NOMO-1 (cell line): ENCODE results near the gene GHRHR.

ENCODE experiments used
- DNase-seq, 2 experiments: peaks; one replicate each; lab custom pipeline; 2025; ENCODE audit not compliant: unreplicated experiment in 2 of 2; lab: John Stamatoyannopoulos, UW

GHRHR gene

DNA sequence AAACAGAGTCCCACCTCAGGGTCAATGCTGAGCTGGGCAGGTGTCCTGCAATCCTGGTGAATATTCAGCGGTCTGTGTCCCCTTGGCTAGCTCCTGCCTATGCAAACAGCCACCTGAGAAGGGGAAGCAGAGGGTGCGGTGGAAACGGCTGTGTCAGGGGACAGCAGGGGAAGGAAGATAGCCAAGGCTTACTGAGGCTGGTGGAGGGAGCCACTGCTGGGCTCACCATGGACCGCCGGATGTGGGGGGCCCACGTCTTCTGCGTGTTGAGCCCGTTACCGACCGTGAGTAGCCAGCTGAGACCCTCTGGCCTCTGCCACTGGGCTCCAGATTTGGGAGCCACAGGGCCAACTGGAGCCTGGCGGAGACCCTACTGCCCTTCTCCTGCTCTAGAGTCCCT, at the start of gene GHRHR:
Gene GHRHR, plus strand, starts transcription at position 112 of the 400 bp plus-strand sequence. Its CDS starts 116 bp downstream, at position 228.
- no peak for DNase-seq

DNA sequence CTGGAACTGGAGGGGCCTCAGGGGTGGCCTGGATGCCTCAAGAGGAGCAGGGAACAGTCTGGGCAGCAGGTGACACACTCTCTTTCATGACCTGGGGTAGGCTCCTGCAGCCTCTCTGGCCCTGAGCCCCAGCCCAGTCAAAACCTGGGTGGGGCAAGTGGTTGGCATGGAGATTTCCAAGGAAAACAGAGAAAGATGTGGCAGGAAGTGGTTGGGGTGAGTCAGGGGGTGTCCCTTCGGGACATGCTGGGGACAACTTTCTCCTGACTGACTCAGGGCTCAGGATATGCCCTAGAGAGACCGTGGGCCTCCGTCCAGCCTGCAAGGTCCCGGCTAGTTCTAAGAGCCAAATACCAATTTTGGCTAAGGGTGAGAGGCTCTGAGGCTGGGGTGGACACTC, 49.2 kb upstream of the GHRHR start:
- no peak for DNase-seq

DNA sequence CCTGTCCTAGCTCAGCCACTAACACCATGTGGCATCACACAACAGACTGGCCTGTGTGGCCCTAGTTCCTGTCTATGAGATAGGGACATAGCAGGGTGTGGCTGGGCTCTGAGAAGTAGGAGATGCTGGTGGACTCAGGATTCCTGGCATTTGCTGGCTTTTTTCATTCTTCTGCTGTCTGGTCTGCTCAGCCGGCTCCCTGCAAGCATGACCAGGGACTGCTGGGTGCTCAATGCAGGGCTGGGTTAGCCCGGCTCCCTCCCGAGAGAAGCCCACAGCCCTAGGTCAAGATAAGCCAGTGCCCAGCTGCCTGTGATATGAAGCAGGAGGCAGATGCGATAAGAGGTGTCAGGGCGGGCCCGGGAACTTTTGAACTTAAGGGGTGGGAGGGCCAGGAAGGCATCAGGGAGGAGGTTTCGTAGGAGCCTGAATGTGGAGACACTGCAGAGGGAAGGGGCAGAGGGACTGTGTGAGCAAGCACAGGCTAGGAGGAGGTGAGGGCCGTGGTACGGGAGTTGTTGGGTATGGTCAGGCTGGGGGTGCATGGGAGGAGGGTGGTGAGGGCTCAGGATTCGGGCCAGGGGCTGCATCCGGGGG, 48.6 kb upstream of the GHRHR start:
- no peak for DNase-seq

DNA sequence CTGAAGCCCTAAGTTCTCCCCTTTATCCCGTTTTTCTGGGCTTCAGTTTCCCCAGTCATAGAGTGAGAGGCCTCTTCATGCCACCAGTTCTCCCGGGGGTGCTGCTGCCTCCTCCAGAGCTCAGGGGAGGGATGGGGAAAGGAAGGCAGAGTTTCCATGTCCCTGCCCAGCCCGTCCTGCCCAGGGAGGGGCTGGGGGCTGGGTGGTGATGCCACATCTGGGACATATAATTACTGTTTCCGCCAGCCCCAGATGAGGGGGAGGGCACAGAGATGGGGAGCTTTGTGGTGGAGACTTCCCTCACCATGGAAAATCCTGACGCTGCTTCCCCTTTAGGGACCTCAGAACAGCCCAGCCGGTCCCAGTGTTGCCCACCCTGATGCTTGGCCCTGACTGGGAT, 48.0 kb upstream of the GHRHR start:
- DNase-seq: no peak

DNA sequence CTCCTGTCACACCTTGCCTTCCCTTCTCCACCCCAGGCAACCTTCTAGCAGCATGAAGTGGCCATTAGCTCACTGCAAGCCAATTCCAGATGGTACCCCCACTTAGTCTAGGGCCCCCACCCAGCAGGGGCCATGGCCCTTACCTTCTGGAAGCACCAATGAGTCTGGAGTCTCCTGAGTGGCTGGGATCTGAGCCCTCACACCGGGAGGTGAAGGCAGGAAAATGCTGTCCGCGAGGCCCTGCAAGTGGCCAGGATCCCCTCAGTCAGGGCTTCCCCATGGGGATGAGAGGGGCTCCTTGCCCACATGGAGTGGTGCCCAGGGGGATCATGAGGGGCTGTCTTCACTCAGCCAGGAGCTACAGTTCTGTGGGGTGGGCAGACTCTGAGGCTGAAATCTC, 47.5 kb upstream of the GHRHR start:
- no peak for DNase-seq

DNA sequence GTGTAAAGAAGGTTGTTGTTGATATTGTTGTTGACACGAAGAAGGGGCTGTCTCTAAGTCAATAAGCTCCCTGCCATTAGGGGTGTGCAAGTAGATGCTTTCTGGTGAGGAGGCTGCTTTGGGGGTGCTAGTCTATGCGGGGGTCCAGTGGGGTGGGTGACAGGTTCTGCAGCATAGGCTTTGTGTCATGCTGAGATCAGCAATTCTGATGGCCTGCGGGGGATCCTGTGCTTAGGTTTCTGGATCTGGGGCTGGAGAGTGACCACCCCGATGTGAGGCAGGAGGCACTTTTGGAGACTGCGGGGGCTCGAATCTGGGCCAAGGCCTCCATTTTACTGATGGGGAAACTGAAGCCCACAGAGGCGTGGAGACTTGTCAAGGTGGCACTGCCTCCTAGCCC, 47.0 kb upstream of the GHRHR start:
- DNase-seq: no peak

DNA sequence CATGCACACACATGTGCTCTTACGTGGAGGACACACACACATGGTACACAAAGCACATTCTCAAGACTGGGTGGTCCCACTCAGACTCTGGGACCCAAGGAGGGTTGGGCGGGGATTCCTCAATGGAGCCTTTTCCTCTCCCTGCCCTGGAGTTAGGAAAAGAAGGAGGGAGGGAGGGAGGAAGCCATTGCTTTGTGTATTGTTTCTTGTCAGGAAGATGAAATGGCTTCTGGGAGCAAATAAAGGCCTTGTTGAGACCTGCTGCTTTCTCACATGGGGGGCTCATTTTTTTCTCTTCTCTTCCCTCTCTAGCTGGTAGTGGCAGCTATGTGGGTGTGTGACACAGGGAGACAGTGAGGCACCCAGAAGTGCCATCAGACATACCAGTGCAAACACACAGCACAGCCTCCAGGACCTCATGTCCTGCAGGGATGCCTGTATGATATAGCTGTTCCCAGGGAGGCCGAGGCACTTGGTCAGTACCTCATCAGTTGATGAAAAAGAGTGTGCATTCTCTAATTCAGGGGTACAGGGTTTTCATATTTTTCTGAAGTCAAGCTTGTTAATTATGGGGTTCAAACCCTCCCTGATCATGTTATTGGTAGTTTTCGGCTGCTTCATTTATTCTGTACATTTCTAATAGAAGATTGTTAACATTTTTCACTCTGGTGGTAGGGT, 46.4 kb upstream of the GHRHR start:
- DNase-seq: no peak

DNA sequence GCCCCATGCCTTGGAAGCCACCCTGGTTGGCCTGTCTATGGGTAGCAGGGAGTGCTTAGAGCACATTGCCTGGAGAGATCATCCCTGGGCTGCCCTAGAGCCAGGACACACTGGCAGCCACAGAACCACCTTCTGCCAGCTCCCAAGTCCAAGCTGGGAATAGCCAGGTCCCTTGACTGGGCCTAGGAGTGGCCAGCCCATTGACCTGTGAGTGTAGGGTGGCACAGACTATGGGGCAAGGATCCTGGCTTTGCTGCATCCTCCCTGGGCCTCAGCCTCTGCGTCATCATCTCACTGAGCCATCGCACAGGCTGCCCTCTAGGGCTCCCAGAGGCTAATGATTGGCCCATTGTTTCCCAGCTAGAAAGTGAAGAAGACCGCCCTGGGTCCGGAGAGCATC, 45.1 kb upstream of the GHRHR start:
- no peak for DNase-seq

DNA sequence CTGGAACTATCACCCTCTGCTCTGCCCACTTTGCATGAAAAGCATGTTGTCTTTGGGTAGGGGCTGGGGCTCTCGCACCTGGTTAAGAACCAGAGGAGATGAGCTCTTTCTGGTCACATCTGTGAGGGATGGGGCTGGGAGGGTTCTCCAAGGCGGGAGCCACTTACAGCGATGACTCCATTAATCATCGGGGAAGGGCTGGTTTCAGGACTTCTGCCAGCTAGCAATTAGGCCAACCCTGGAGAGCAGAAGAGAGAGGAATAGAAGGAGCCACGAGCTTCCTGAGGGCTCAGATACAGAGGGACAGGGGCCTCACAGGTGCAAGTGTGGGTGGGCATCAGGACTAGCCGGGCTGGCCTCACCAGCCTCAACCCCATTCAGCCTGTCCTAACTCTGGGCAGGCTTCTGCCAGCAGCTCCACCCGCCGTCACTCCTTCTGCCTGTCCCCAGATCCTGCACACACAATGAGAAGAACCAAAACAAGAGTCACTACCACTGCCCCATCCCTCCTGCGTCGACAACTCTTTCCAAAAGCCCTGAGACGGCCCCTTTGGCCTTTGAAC, 43.7 kb upstream of the GHRHR start:
- DNase-seq: no peak

DNA sequence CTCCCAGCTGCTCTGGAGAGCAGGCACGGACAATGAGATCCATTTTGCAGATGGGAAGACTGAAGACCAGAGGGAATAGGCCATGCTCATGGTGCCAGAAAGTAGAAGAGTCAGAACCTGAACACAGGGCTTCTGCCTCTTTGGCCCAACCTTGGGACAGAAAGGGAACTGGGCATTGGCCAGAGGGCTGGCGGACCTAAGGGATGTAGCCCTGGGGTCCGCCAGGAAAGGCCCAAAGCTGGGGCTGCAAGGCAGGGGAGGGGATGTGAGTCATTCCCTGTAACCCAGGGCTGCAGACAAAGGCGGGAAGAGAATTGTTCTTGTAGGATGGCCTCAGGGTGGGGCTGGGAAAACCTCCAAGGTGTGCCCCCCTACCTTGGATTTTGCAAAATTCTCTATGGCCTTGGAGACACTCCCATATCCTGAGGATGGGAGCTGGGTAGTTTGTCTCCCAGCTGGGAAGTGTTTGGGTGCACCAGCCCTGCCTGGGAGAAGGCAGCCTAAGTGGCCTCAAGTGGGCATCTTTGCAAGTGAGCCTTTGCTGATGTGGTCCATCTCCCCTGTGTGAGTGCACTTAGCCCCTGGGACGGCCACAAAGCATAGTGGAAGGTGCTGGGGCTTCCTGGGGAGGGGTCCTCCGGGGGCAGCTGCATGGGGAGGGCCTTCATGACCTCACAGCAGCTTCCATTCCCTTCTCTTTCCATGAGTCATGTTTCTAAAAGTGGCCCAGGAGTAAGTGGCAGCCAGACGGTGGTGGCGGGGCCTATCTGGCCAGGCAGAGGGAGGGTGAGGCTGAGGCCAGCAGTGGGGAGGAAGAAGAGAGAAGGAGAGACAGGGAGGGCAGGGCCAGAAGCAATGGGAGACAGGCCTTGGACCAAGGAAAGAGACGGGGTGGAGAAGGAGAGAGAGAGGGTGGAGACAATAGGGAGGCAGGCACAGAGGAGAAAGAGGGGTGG, 42.9 kb upstream of the GHRHR start:
- no peak for DNase-seq

DNA sequence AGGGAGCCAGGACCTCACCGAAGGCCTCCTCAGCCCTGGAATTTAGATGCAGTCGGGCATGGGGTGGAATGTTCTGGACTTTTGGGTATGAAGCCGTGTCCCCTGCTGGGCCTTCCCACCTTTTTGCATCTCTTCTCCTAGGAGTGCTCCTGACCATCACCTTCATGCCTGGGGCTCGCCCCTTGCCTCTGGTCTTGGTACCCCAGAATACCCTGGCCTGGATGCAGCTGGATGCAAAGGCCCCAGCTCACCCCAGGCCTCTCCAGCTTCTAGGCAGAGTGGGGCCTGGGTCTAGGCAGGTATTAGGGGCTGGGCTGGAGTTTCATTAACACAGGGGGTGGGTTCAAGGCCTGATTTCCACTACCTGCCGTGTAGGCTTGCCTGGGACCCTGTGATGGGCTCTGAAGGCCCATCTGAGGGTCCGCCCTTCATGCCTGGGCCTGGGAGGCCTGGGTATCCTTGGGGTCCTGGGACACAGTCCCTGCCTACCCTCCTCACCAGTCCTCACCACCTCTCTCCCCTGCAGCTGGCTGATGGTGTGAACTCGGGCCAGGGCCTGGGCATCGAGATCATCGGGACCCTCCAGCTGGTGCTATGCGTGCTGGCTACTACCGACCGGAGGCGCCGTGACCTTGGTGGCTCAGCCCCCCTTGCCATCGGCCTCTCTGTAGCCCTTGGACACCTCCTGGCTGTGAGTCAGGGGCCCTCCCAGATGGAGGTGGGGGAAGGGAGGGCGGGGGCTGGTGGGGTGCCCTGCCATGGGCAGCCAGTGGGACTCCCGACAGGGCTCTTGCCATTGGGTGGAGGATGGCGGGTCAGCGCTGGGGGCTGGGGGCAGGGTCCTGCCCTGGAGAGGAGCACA, 42.0 kb upstream of the GHRHR start:
- no peak for DNase-seq

DNA sequence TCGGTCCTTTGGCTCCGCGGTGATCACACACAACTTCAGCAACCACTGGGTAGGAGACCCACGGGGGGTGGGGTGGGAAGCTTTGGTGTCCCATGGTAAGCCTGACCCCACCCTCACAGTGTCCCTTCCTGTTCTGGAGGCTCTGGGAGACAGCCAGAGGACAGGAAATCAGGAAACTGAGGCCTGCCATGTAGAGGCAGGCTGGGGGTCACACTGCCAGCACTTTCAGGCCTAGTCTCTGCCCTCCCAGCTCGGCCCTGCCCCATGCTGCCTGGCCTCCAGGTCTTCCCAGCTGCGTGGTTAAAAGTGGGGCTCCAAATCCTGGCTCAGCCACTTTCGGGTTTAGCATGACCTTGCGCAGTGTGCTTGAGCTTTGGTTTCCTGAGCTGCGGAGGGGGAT, 41.2 kb upstream of the GHRHR start:
- no peak for DNase-seq

DNA sequence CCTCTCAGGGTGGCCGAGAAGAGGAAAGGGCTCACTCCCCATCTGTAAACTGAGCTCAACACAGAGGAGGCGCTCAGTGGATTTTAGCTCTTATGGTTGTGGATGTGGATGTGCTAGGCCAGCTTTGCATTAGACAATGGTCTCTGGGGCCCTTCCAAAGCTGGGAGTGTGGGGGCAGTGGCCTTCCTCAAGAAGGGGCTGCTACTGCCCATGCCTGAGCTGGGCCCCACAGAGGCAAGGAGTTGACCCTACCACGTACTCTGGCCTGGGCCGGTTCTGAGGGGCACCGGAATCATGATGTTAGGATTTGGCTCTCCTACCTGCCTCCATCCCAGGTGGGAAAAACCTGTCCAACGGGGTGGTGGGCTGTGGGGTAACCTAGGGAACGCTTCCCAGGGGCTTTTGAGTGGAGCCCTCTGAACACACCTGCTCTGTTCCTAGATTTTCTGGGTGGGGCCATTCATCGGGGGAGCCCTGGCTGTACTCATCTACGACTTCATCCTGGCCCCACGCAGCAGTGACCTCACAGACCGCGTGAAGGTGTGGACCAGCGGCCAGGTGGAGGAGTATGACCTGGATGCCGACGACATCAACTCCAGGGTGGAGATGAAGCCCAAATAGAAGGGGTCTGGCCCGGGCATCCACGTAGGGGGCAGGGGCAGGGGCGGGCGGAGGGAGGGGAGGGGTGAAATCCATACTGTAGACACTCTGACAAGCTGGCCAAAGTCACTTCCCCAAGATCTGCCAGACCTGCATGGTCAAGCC, 40.6 kb upstream of the GHRHR start:
- DNase-seq: no peak

DNA sequence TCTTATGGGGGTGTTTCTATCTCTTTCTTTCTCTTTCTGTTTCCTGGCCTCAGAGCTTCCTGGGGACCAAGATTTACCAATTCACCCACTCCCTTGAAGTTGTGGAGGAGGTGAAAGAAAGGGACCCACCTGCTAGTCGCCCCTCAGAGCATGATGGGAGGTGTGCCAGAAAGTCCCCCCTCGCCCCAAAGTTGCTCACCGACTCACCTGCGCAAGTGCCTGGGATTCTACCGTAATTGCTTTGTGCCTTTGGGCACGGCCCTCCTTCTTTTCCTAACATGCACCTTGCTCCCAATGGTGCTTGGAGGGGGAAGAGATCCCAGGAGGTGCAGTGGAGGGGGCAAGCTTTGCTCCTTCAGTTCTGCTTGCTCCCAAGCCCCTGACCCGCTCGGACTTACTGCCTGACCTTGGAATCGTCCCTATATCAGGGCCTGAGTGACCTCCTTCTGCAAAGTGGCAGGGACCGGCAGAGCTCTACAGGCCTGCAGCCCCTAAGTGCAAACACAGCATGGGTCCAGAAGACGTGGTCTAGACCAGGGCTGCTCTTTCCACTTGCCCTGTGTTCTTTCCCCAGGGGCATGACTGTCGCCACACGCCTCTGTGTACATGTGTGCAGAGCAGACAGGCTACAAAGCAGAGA, 39.9 kb upstream of the GHRHR start:
- no peak for DNase-seq

DNA sequence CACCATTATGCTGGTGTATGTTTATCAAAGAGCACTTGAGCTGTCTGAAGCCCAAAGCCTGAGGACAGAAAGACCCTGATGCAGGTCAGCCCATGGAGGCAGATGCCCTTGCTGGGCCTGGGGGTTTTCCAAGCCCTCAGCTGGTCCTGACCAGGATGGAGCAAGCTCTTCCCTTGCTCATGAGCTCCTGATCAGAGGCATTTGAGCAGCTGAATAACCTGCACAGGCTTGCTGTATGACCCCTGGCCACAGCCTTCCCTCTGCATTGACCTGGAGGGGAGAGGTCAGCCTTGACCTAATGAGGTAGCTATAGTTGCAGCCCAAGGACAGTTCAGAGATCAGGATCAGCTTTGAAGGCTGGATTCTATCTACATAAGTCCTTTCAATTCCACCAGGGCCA, 39.1 kb upstream of the GHRHR start:
- DNase-seq: no peak

DNA sequence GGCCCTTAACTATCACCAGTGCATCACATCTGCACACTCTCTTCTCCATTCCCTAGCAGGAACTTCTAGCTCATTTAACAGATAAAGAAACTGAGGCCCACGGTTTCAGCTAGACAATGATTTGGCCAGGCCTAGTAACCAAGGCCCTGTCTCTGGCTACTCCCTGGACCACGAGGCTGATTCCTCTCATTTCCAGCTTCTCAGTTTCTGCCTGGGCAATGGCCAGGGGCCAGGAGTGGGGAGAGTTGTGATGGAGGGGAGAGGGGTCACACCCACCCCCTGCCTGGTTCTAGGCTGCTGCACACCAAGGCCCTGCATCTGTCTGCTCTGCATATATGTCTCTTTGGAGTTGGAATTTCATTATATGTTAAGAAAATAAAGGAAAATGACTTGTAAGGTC, 38.6 kb upstream of the GHRHR start:
- DNase-seq: no peak

DNA sequence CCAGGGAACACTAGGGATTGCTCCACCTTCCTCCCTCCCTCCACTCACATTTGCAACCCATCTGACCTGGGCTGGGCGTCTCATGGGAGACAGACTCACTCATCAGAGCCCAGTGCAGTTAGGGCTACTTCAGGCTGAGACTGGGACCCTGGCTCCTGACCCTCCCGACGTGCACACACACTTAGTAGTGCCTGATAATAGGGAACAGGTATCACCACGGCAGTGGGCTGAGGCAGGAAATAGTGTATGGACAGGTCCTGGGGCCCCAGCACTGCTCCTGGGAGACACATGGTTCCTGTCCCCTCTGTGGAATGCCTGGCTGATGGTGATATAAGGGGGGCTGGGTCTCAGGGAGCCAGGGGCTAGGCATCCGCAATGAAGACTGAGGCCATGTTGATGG, 37.8 kb upstream of the GHRHR start:
- no peak for DNase-seq

DNA sequence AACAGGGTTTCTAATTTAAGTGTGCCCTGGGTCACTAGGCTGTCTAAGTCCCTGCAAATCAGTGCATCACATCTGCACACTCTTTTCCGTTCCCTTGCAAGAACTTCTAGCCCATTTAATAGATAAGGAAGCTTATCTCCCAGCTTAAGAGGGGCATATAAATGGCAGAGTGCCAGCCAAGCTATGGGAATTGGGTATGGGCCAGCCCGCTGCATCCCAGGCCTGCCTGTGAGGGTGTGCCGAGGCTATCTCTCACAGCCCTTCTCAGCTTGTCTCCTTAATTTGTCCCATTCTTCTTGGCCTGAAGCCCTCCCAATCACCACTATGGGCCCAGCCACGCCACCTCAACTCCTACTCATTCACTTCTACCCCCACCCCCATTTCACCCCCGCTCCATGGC, 37.4 kb upstream of the GHRHR start:
- no peak for DNase-seq

DNA sequence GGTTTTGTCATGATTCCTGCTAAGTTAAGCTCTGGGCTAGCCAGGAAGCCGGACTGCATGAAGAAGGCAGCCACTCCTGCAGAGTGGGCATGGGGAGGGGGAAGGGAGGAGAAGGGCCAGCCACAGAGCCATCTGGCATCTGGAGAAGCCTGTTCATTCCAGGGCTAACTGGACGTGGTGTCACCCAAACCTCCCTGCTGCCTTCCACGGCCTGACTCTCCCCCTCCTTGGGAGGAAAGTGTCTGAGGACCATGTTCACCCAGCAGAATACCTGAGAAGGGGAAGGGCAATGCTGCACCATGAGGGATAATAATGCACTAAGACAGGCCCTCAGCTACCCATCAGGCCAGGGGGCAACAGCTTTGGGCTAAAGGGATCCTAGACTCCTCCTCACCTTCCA, 36.7 kb upstream of the GHRHR start:
- no peak for DNase-seq
